Transverse colon (tissue), 4 donors: ENCODE data around the gene KRT4. TPM values are rescaled to one million over a fixed set of nuclear protein-coding genes. Genes with fewer than 3 reads are reported as not detected.

Experiments used
- DNase-seq: peaks from one replicate; pipeline ENCODE4 v3.0.0-alpha.2; 2019
- H3K27ac ChIP-seq, 4 donors: fragments of 200-600 bp; sonication (generic); 2 replicates each; pipeline ENCODE4 v1.5.1; 2016 to 2018; ENCODE audit warnings: inconsistent platforms in 4 of 4
- H3K27me3 ChIP-seq: fragments of 200-600 bp; sonication (generic); 2 replicates; pipeline ENCODE4 v1.5.1; 2017; ENCODE audit warnings: inconsistent platforms
- H3K36me3 ChIP-seq, 4 donors: fragments of 200-600 bp; sonication (generic); 2 replicates each; pipeline ENCODE4 v1.5.1; 2017 to 2019; ENCODE audit warnings: inconsistent platforms in 4 of 4
- H3K4me1 ChIP-seq, 4 donors: fragments of 200-600 bp; sonication (generic); 2 replicates each; pipeline ENCODE4 v1.5.1; 2017 to 2020; ENCODE audit warnings: inconsistent platforms in 4 of 4
- H3K4me3 ChIP-seq, 4 donors: fragments of 200-600 bp; sonication (generic); 1 replicate in 1 of 4; 2 replicates in 3 of 4; pipeline versions ENCODE4 v1.5.1 to v1.6.1; 2017 to 2019; ENCODE audit warnings: inconsistent platforms in 4 of 4
- H3K9me3 ChIP-seq, 2 donors: fragments of 200-600 bp; sonication (generic); 2 replicates each; pipeline ENCODE4 v1.5.1; 2017 to 2019; ENCODE audit warnings: inconsistent platforms in 2 of 2
- EP300 ChIP-seq: sonication (generic); formaldehyde crosslinking; IDR thresholded peaks from one replicate; pipeline ENCODE4 v1.6.1; 2017; ENCODE audit warnings: antibody characterized with exemption, low read depth
- POLR2A ChIP-seq: fragments of 450-650 bp; IDR thresholded peaks from one replicate; pipeline ENCODE4 v1.6.1; 2016; ENCODE audit warnings: antibody characterized with exemption, mild to moderate bottlenecking, moderate library complexity
- POLR2AphosphoS5 ChIP-seq, 3 donors: sonication (generic); formaldehyde crosslinking; IDR thresholded peaks; one replicate each; pipeline ENCODE4 v1.6.1; 2016; ENCODE audit warnings: antibody characterized with exemption in 3 of 3
- WGBS, 2 donors: methylation state at CpG; one replicate each; pipeline ENCODE4 v1.1.5; 2018; ENCODE audit warnings: low coverage in 1 of 2; 5-methylcytosine and 5-hydroxymethylcytosine counted together
- in situ Hi-C, 4 donors: fragments of 200-750 bp; cut with MboI; loops; one replicate each; pipeline versions ENCODE4 v1.15.0 to v1.15.1; 2017; ENCODE audit warnings: low sequenced_read_pairs in 3 of 4, low pct_ligation_motif_present in 1 of 4, low pct_unique_long_range_greater_than_20kb in 1 of 4
- intact Hi-C: fragments of 100-400 bp; cut with DNase I; formaldehyde crosslinking; loops from one replicate; pipeline ENCODE4 v1.15.1; 2023; ENCODE audit warnings: low total_unique reads
- small RNA-seq, 4 donors: library from RNA; depleted of rRNA; stranded (forward); fragments of <200 nt; gene quantifications; one replicate each; pipeline ENCODE3, GENCODE V24; 2016
- total RNA-seq, 4 donors: library from RNA; depleted of rRNA; stranded (reverse); fragments of >200 nt; gene quantifications; one replicate each; pipeline ENCODE4 v1.1.0, GENCODE V29; 2016
- TF ChIP-seq, protein P1 (sequence below), 5 experiments: fragments of 200-600 bp in 3 of 5; fragments of 450-650 bp in 2 of 5; sonication (generic) in 3 of 5; IDR thresholded peaks; 1 replicate in 2 of 5; 2 replicates in 3 of 5; pipeline ENCODE4 v1.5.1; 2016 to 2017; ENCODE audit warnings: antibody characterized with exemption in 5 of 5, inconsistent platforms in 3 of 5, mild to moderate bottlenecking in 2 of 5, moderate library complexity in 1 of 5

Gene KRT4
- total RNA-seq, 4 donors from 2014 or later = not detected

- Histone ChIP-seq H3K27me3 (peaks cover 12% of the 10 kb centered on the region), H3K36me3 (no peaks in the 10 kb centered on the region), H3K27ac (no peak overlapping the region), H3K4me1 (no peaks in the 10 kb centered on the region), H3K4me3 (no peak overlapping the region), H3K9me3 (peaks cover 8 to 15% of the 10 kb centered on the region in 2 donors)
- TF ChIP-seq POLR2AphosphoS5 (IDR thresholded peaks at IDR 0.05) (no peak), EP300 (no peak), POLR2A (no peak)
- TF ChIP-seq, protein P1, sequence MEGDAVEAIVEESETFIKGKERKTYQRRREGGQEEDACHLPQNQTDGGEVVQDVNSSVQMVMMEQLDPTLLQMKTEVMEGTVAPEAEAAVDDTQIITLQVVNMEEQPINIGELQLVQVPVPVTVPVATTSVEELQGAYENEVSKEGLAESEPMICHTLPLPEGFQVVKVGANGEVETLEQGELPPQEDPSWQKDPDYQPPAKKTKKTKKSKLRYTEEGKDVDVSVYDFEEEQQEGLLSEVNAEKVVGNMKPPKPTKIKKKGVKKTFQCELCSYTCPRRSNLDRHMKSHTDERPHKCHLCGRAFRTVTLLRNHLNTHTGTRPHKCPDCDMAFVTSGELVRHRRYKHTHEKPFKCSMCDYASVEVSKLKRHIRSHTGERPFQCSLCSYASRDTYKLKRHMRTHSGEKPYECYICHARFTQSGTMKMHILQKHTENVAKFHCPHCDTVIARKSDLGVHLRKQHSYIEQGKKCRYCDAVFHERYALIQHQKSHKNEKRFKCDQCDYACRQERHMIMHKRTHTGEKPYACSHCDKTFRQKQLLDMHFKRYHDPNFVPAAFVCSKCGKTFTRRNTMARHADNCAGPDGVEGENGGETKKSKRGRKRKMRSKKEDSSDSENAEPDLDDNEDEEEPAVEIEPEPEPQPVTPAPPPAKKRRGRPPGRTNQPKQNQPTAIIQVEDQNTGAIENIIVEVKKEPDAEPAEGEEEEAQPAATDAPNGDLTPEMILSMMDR (IDR thresholded peaks at IDR 0.05) = no peak
- in situ Hi-C loops = no loop called here
- DNase-seq = no peak
- intact Hi-C loops = no loop called here
Observed at GRCh38 chr12:52760623-52761022, 53.3 kb downstream of the KRT4 start.

- in situ Hi-C loops (no loop called here), intact Hi-C loops (no loop called here)
- Histone ChIP-seq H3K27ac (no peak overlapping the region), H3K36me3 (no peaks in the 10 kb centered on the region), H3K27me3 (peaks cover 12% of the 10 kb centered on the region), H3K4me1 (no peaks in the 10 kb centered on the region), H3K9me3 (peaks cover 8 to 15% of the 10 kb centered on the region in 2 donors), H3K4me3 (no peak overlapping the region)
- WGBS, 2 donors = 39 to 46% methylated on average over 2 of the region's 2 CpGs
- TF ChIP-seq EP300 (no peak), POLR2A (no peak), POLR2AphosphoS5 (IDR thresholded peaks at IDR 0.05) (no peak)
- TF ChIP-seq, protein P1 (IDR thresholded peaks at IDR 0.05) = no peak
- DNase-seq = no peak
Observed at GRCh38 chr12:52759695-52760094, 54.2 kb downstream of the KRT4 start.

DNA sequence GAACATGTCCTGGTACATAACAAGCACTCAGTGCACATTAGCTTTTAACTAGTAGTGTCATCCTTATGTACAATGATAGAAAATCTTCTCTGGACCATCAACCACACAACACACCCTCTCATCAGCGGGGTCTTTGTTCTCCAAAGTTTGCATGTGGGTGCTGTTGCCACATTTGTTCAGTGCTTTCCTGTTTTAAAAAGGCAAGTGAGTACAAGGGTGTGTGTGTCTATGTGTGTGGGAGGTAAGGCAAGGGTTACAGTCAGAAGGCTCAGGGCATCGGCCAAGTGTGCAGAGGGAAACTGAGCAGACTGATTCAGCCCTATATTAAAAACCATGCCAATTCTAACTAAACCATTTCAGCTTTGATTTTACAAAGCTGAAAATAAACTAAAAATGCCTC lies 54.7 kb downstream of the KRT4 start:
- Histone ChIP-seq H3K9me3 (peaks cover 8 to 15% of the 10 kb centered on the region in 2 donors), H3K4me1 (no peaks in the 10 kb centered on the region), H3K27ac (no peak overlapping the region), H3K36me3 (no peaks in the 10 kb centered on the region), H3K4me3 (no peak overlapping the region), H3K27me3 (peaks cover 12% of the 10 kb centered on the region)
- in situ Hi-C loops = no loop called here
- intact Hi-C loops = no loop called here
- TF ChIP-seq POLR2A = no peak
- TF ChIP-seq, protein P1 (IDR thresholded peaks at IDR 0.05) = no peak
- no peak for TF ChIP-seq EP300
- no peak for TF ChIP-seq POLR2AphosphoS5 (IDR thresholded peaks at IDR 0.05)
- no peak for DNase-seq
- 43 to 50% methylated on average over 1 to 2 of the region's 2 CpGs for WGBS, 2 donors

DNA sequence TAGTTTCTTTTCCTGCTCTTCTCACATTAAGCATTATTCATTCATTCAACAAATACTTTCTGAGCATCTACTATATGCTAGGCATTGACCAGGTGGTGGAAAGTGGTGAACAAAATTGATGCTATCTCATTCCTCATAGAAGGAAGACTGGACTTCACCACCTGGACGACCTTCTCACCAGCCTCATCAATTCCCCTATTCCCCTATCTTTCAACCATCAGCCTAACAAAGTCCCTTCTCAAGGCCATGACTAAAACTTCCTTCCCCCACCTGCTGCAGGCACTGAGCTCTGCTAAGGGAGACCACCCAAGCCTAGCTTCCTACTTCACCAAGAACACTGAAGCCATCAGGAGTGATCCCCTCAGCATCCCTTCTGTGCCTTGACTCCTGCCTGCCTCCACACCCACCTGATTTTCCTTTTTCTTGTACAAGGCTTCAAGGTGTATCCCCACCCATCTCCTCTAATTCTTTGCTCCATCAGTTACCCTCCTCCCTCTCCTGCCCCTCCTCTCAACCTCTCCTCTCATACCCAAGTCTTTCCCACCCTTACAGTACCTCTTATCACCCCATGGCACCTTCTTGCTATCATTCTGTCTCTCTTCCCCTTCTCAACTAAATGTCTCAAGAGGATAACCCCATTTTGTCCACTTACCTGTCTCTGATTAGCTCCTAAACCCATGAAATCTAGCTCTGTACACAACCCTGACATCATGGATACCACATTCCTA lies 56.3 kb downstream of the KRT4 start:
- Histone ChIP-seq H3K36me3 (no peaks in the 10 kb centered on the region), H3K9me3 (peaks cover 8 to 15% of the 10 kb centered on the region in 2 donors), H3K27me3 (peaks cover 12% of the 10 kb centered on the region), H3K27ac (no peak overlapping the region), H3K4me1 (no peaks in the 10 kb centered on the region), H3K4me3 (no peak overlapping the region)
- TF ChIP-seq POLR2A = no peak
- WGBS, 2 donors = 25 to 26% methylated on average over 1 of the region's 1 CpG
- in situ Hi-C loops (no loop called here), intact Hi-C loops (no loop called here)
- no peak for DNase-seq

Small RNAs within 50 kb of the gene (small RNA-seq; reads per million reads assigned to genes)
- gene AC107016.2 = 0 reads per million in 4 donors

Other genes with a start within 250 kb of the KRT4 start
- not detected for gene KRT74, start 240.3 kb downstream of the KRT4 start, total RNA-seq
- not detected for gene KRT72, start 212.7 kb downstream of the KRT4 start, total RNA-seq
- gene KRT73, start 195.6 kb downstream of the KRT4 start, total RNA-seq = not detected
- not detected for gene KRT2, start 161.9 kb downstream of the KRT4 start, total RNA-seq
- not detected for gene KRT1, start 133.7 kb downstream of the KRT4 start, total RNA-seq
- gene KRT77, start 110.6 kb downstream of the KRT4 start, total RNA-seq = not detected
- not detected for gene KRT76, start 36.8 kb downstream of the KRT4 start, total RNA-seq
- gene KRT3, start 18.0 kb downstream of the KRT4 start, total RNA-seq = not detected
- not detected for gene KRT79, start 20.2 kb upstream of the KRT4 start, total RNA-seq
- not detected for gene KRT78, start 34.9 kb upstream of the KRT4 start, total RNA-seq
- gene KRT8, start 91.0 kb upstream of the KRT4 start, total RNA-seq = 1,000 to 10,000 TPM; 1,016 to 3,505 (median 2,245) TPM
- 100 to 1,000 TPM; 367 to 813 (median 541) TPM for gene KRT18, start 135.0 kb upstream of the KRT4 start, total RNA-seq
- gene EIF4B, start 192.3 kb upstream of the KRT4 start, total RNA-seq = 100 to 1,000 TPM; 175 to 383 (median 261) TPM
- 100 to 1,000 TPM in 2 of 4 donors, 10 to 100 TPM in 2; 48.2 to 397 (median 169) TPM for gene TNS2, start 235.9 kb upstream of the KRT4 start, total RNA-seq